Central memory CD4-positive, alpha-beta T cell (primary cell): Measurements from ENCODE around the gene SMIM35.

Experiments
- DNase-seq: peaks from one replicate; pipeline ENCODE4 v3.0.0; 2022

SMIM35 gene

GRCh38 chr11:118002010-118002540 lies 84.7 kb downstream of the SMIM35 start:
- DNase-seq: peak; percentile 38

GRCh38 chr11:118001494-118001971 lies 85.2 kb downstream of the SMIM35 start:
- DNase-seq: peak; percentile 49

GRCh38 chr11:118000850-118001228 lies 85.9 kb downstream of the SMIM35 start:
- DNase-seq: no peak

GRCh38 chr11:118000067-118000849 lies 86.5 kb downstream of the SMIM35 start:
- DNase-seq: no peak

DNA sequence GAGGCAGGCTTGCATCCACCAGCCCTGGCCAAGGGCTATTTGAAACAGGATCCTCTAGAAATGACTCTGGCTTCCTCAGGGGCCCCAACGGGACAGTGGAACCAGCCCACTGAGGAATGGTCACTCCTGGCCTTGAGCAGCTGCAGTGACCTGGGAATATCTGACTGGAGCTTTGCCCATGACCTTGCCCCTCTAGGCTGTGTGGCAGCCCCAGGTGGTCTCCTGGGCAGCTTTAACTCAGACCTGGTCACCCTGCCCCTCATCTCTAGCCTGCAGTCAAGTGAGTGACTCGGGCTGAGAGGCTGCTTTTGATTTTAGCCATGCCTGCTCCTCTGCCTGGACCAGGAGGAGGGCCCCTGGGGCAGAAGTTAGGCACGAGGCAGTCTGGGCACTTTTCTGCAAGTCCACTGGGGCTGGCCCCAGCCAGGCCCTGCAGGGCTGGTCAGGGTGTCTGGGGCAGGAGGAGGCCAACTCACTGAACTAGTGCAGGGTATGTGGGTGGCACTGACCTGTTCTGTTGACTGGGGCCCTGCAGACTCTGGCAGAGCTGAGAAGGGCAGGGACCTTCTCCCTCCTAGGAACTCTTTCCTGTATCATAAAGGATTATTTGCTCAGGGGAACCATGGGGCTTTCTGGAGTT lies 87.3 kb downstream of the SMIM35 start:
- no peak for DNase-seq

DNA sequence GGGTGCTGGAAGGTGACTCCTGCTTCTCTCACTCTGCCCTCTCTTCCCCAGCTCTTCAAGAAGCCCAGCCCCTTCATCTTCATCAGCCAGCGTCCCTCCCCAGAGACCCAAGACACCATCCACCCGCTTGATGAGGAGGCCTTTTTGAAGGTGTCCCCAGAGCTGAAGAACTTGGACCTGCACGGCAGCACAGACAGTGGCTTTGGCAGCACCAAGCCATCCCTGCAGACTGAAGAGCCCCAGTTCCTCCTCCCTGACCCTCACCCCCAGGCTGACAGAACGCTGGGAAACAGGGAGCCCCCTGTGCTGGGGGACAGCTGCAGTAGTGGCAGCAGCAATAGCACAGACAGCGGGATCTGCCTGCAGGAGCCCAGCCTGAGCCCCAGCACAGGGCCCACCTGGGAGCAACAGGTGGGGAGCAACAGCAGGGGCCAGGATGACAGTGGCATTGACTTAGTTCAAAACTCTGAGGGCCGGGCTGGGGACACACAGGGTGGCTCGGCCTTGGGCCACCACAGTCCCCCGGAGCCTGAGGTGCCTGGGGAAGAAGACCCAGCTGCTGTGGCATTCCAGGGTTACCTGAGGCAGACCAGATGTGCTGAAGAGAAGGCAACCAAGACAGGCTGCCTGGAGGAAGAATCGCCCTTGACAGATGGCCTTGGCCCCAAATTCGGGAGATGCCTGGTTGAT lies 88.0 kb downstream of the SMIM35 start:
- no peak for DNase-seq

- DNase-seq: no peak
Observed at GRCh38 chr11:117997823-117998579, 88.8 kb downstream of the SMIM35 start.

DNA sequence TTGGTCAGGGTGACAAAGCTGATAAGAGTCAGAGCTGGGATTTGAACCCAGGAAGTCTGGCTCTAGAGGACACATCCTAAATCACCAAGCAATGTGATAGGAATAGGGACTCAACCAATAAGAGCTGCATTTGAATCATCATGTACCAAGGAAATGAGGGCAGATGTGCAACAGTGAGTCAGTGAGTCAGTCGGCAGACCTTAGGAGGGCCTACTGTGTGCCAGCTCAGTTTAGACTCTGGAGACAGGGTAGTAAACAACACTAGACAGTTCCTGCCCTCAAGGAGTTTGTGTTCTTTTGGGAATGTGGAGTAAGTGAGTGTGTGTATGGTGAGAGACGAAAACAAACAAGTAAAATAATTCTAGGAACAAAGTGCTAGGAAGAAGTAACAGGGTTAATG lies 89.4 kb downstream of the SMIM35 start:
- no peak for DNase-seq

DNA sequence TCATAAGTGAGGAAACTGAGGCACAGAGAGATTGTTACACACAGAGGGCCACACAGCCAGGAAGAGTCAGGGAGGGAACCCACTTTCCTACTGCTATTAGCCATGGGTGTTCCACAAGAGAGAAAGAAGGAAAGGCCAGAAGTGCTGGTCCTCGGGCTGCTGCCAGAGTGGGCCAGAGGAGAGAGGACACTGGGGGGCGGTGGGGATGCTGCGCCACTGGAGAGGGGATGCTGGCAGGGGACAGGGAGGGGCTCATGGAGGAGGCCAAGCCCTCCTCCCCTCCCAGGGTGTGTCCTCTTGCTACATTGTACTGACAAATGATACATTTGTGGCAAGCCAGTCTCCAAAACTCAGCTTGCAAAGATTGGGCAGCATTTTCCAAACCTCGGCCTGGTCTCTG lies 90.7 kb downstream of the SMIM35 start:
- DNase-seq: no peak

DNA sequence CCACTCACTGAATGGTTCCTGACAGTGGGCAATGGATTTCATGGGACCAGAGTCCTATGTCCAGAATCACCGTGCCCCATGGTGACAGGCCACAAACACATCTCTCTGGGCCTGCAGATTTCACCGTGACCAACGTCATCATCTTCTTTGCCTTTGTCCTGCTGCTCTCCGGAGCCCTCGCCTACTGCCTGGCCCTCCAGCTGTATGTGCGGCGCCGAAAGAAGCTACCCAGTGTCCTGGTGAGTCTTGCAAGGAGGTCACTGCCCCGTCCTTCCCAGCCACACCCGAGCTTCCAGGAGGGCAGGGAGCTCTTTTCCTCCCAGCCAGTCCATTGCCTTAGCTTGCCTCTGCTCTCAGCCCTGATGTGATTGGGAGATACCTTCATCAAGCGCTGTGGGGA lies 91.3 kb downstream of the SMIM35 start:
- DNase-seq: no peak

GRCh38 chr11:117993988-117994745 lies 92.6 kb downstream of the SMIM35 start:
- DNase-seq: no peak

- DNase-seq: no peak
Observed at GRCh38 chr11:117992620-117993019, 94.1 kb downstream of the SMIM35 start.

GRCh38 chr11:117992136-117992535 lies 94.6 kb downstream of the SMIM35 start:
- DNase-seq: no peak

DNA sequence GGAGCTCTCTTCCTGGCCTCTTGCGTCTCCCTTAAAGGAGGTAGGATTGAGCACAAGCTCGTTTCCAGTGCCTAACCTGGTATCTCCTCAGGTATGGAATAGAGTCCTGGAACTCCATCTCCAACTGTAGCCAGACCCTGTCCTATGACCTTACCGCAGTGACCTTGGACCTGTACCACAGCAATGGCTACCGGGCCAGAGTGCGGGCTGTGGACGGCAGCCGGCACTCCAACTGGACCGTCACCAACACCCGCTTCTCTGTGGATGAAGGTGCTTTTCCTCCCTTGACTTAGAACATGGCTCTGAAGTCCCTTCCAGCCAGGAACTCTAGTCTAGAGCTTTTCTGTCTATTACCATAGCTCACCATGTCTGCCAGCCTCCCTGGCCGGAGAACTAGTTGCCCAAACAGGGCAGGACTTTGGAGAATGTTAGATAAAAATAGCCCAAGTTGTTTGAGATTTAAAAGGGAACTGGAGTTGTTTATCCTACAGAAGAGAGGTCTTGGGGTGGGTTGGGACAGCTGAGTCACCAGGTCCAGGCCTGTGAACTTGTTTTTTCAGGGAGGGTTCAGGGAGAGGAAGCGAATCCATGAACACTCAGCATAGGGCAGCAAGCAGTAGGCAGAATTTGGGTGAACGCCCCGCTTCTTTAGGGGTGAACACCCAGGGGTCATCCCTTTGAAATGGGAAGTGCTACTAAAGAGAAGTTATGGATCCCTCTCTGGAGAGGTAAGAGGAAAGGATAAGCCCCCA lies 97.2 kb downstream of the SMIM35 start:
- no peak for DNase-seq

DNA sequence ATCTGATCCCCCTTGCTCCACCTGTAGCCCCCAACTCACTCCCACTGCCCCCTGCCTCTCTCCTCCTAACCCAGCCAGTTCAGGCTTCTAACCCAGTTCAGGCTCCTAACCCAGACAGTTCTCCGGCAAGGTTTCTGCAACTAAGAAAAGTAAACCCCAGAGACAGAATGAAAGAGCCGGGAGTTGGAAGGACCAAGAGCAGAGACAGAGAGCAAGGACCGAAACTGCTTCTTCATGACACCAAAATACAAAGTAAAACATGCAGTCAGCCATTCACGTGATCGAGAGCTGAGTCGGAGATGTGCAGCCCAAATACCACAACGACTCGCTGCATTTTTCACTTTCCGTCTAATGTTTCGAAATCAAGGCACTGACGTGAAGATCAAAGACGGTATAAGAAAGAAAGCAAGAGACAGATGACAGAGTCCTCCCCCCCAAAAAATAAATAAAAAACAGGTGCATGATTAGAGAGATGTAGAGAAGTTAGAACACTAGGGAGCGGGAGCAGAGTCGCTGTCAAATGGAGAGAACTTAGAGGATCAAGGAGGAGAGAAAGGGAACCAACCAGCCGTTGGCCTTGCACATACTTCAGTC lies 99.7 kb downstream of the SMIM35 start:
- DNase-seq: peak; percentile 79

DNA sequence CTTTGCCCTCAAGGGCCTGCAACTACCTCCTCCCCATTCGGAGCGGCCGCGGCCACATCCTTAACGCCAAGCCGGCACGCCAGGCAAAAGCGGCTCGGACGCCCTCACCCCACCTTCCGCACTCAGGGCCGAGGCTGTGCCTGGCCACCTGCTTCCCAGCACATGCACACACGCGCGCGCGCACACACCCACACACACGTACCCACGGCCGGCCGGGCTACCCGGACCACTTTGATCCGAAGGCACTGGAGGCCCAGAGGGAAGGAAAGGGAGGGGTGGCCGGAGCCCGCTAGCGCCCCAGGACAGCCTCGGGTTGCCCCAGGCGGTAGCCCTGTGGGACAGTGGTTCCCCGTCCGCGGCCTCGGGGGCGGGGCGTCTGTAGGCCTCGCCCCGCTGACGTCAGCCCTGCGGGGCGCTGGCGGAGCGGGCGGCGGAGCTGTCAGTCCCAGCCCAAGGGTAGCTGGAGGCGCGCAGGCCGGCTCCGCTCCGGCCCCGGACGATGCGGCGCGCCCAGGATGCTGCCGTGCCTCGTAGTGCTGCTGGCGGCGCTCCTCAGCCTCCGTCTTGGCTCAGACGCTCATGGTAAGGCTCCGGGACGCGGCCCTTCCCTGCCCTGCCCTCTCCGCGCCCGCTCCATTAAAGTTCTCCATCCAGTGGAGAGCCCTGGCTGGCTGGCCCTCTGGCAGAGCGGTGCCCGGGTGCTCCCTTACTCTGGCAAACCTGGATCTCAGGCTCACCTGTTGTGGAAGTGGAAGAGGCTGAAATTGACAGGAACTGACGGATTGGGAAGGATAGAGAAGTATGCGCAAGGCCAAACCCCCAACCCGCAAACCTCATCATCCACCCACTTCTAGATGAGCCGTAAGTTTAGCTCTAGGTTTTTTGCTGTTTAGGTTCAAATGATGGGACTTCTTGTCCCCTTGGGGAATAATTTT lies 100.5 kb downstream of the SMIM35 start, which contains the start of gene IL10RA:
Gene IL10RA (plus strand): TSS at position 442 of the 935 bp plus-strand sequence. CDS start 74 bp downstream, at position 516.
- DNase-seq: peak; percentile 82

DNA sequence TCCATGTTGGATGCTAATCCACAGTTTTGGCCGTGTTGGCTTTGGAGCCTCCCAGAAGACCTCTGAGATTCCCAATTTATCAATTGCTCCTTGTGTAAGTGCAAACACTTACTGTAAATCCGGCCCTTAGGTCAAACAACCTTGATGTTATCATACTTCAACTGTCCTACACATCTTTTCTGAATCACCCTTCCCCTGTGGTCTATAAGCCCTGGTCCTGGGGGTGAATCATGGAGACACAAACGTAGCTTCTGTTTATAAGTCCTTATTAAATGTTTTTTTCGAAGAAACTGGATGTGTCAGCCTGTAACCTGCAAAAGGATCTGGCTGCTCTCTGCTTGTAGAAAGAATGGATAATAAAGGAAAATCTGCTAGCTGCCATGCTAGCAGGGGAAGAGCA lies 102.3 kb downstream of the SMIM35 start:
- DNase-seq: no peak

DNA sequence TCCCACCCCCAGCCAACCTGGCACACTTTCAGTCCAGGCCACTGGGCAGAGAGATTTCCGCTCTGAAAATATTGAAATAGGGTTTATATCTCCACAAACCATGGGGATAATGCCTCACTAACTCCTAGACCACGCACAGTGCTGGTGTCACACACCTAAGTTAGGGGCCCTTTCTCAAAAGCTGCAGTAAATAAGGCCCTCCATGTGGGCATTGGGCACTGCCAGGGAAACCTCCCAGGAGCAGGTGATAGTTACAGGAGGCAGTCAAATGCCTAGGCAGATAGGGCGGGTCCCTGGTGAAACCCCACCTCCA lies 103.6 kb downstream of the SMIM35 start:
- no peak for DNase-seq

DNA sequence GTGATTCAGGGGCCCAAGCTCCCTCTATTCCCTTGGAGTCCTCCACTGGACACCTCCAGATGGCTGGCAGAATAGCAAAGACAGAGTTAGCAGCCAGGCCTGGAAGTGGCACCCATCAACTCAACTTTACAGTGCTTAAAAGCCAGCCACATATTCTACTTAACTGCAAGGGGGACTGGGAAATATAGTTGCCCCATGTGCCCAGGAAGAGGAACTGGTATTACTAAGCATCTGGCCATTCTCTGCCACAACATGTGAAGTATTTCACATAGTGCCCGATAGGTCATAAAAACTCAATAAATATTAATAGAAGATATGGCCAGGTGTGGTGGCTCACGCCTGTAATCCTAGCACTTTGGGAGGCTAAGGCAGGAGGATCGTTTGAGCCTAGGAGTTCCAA lies 106.0 kb downstream of the SMIM35 start:
- no peak for DNase-seq

- no peak for DNase-seq
Observed at GRCh38 chr11:117980280-117980679, 106.5 kb downstream of the SMIM35 start.
